HEK293 (cell line): ENCODE measurements around the gene AP1S1.

Experiments used
- GLI4 ChIP-seq: fragments of 450-650 bp; formaldehyde crosslinking; IDR thresholded peaks from 2 replicates; pipeline ENCODE4 v1.5.1; 2016; ENCODE audit warnings: missing biosample characterization, missing genetic modification characterization
- KLF7 ChIP-seq: fragments of 450-650 bp; formaldehyde crosslinking; IDR thresholded peaks from 2 replicates; pipeline ENCODE4 v1.5.1; 2016; ENCODE audit warnings: missing biosample characterization, missing genetic modification characterization, borderline replicate concordance
- OSR2 ChIP-seq: fragments of 450-650 bp; formaldehyde crosslinking; IDR thresholded peaks from 2 replicates; pipeline ENCODE4 v1.5.1; 2016; ENCODE audit warnings: missing biosample characterization, missing genetic modification characterization
- SP7 ChIP-seq: fragments of 450-650 bp; formaldehyde crosslinking; IDR thresholded peaks from 2 replicates; pipeline ENCODE4 v1.5.1; 2016; ENCODE audit warnings: missing biosample characterization, missing genetic modification characterization
- TSHZ1 ChIP-seq: fragments of 450-650 bp; formaldehyde crosslinking; IDR thresholded peaks from 2 replicates; pipeline ENCODE4 v1.5.1; 2016; ENCODE audit warnings: missing biosample characterization, missing genetic modification characterization, borderline replicate concordance
- ZBTB20 ChIP-seq: fragments of 450-650 bp; formaldehyde crosslinking; IDR thresholded peaks from 2 replicates; pipeline ENCODE4 v1.5.1; 2016; ENCODE audit warnings: missing biosample characterization, missing genetic modification characterization
- ZBTB21 ChIP-seq: fragments of 450-650 bp; formaldehyde crosslinking; IDR thresholded peaks from 2 replicates; pipeline ENCODE4 v1.5.1; 2017; ENCODE audit warnings: missing biosample characterization, missing genetic modification characterization
- ZBTB7A ChIP-seq: fragments of 450-650 bp; formaldehyde crosslinking; IDR thresholded peaks from 2 replicates; pipeline ENCODE4 v1.5.1; 2016; ENCODE audit warnings: low read depth, missing biosample characterization, missing genetic modification characterization
- ZFP37 ChIP-seq: fragments of 450-650 bp; formaldehyde crosslinking; IDR thresholded peaks from 2 replicates; pipeline ENCODE4 v1.5.1; 2016; ENCODE audit warnings: missing biosample characterization, missing genetic modification characterization
- ZFP41 ChIP-seq: fragments of 450-650 bp; formaldehyde crosslinking; IDR thresholded peaks from 2 replicates; pipeline ENCODE4 v1.5.1; 2016; ENCODE audit warnings: missing biosample characterization, missing genetic modification characterization, borderline replicate concordance
- ZNF148 ChIP-seq: fragments of 450-650 bp; formaldehyde crosslinking; IDR thresholded peaks from 2 replicates; pipeline ENCODE4 v1.5.0; 2017; ENCODE audit warnings: missing biosample characterization, missing genetic modification characterization, borderline replicate concordance
- ZNF16 ChIP-seq: fragments of 450-650 bp; formaldehyde crosslinking; IDR thresholded peaks from 2 replicates; pipeline ENCODE4 v1.5.1; 2016; ENCODE audit warnings: low read depth, missing biosample characterization, missing genetic modification characterization
- ZNF223 ChIP-seq: fragments of 450-650 bp; formaldehyde crosslinking; IDR thresholded peaks from 2 replicates; pipeline ENCODE4 v1.5.1; 2016; ENCODE audit warnings: missing biosample characterization, missing genetic modification characterization
- ZNF274 ChIP-seq, 2 experiments: fragments of 200-500 bp in 1 of 2; fragments of 450-650 bp in 1 of 2; sonication (Bioruptor generic) in 1 of 2; formaldehyde crosslinking in 1 of 2; IDR thresholded peaks; 2 replicates each; pipeline versions ENCODE4 v1.5.1 to v1.6.1; 2014 to 2016; ENCODE audit warnings: borderline replicate concordance in 1 of 2, inconsistent platforms in 1 of 2, low read length in 1 of 2, missing biosample characterization in 1 of 2, missing genetic modification characterization in 1 of 2
- ZNF324 ChIP-seq: fragments of 450-650 bp; formaldehyde crosslinking; IDR thresholded peaks from 2 replicates; pipeline ENCODE4 v1.5.1; 2016; ENCODE audit warnings: missing biosample characterization, missing genetic modification characterization
- ZNF362 ChIP-seq: fragments of 450-650 bp; formaldehyde crosslinking; IDR thresholded peaks from 2 replicates; pipeline ENCODE4 v1.5.1; 2016; ENCODE audit warnings: missing biosample characterization, missing genetic modification characterization
- ZNF366 ChIP-seq: fragments of 450-650 bp; formaldehyde crosslinking; conservative IDR thresholded peaks from 2 replicates; pipeline ENCODE4 v1.5.1; 2016; ENCODE audit warnings: missing biosample characterization, missing genetic modification characterization
- ZNF391 ChIP-seq: fragments of 450-650 bp; formaldehyde crosslinking; IDR thresholded peaks from 2 replicates; pipeline ENCODE4 v1.5.1; 2016; ENCODE audit warnings: low read depth, missing biosample characterization, missing genetic modification characterization, borderline replicate concordance
- ZNF398 ChIP-seq: fragments of 450-650 bp; formaldehyde crosslinking; IDR thresholded peaks from 2 replicates; pipeline ENCODE4 v1.5.1; 2017; ENCODE audit warnings: missing biosample characterization, missing genetic modification characterization
- ZNF513 ChIP-seq: fragments of 450-650 bp; IDR thresholded peaks from 2 replicates; pipeline ENCODE4 v1.5.1; 2018; ENCODE audit warnings: missing biosample characterization, missing genetic modification characterization
- ZNF623 ChIP-seq: fragments of 450-650 bp; formaldehyde crosslinking; IDR thresholded peaks from 2 replicates; pipeline ENCODE4 v1.5.1; 2016; ENCODE audit warnings: missing biosample characterization, missing genetic modification characterization
- ZNF639 ChIP-seq: fragments of 450-650 bp; formaldehyde crosslinking; IDR thresholded peaks from 2 replicates; pipeline ENCODE4 v1.5.1; 2016; ENCODE audit warnings: missing biosample characterization, missing genetic modification characterization
- ZNF692 ChIP-seq: fragments of 450-650 bp; formaldehyde crosslinking; IDR thresholded peaks from 2 replicates; pipeline ENCODE4 v1.5.1; 2016; ENCODE audit warnings: missing biosample characterization, missing genetic modification characterization
- ZNF707 ChIP-seq: fragments of 450-650 bp; formaldehyde crosslinking; IDR thresholded peaks from 2 replicates; pipeline ENCODE4 v1.5.1; 2016; ENCODE audit warnings: missing biosample characterization, missing genetic modification characterization

AP1S1 gene

GRCh38 chr7:101169110-101169837 lies 15.0 kb downstream of the AP1S1 start (continued):
- no peak for TF ChIP-seq ZNF223 (tag by site-specific recombination)
- TF ChIP-seq ZNF707 (tag by site-specific recombination) = no peak
- TF ChIP-seq ZBTB21 (tag by site-specific recombination) = 0 out of 2 replicates have a peak, but pooled peaks have one; percentile 9
- no peak for TF ChIP-seq ZNF513 (tag by site-specific recombination)
- TF ChIP-seq ZNF391 = peak; percentile 64; the same call in 1 of the 2 replicates
- TF ChIP-seq ZNF16 (tag by site-specific recombination) = no peak; the same call in 1 of the 2 replicates
- peak; percentile 53 for TF ChIP-seq ZFP37 (tag by site-specific recombination)
- TF ChIP-seq ZFP41 (tag by site-specific recombination) = no peak
- TF ChIP-seq ZBTB7A (tag by site-specific recombination) = peak; percentile 91
- TF ChIP-seq ZNF148 (tag by site-specific recombination) = peak; percentile 37
- 0 out of 2 replicates have a peak, but pooled peaks have one; percentile 9 for TF ChIP-seq ZNF623
- TF ChIP-seq ZNF692 (tag by site-specific recombination) = no peak
- TF ChIP-seq ZNF324 = peak; percentile 56
- peak; percentile 89 for TF ChIP-seq ZNF639 (tag by site-specific recombination)
- TF ChIP-seq TSHZ1 (tag by site-specific recombination) = peak; percentile 27; the same call in 1 of the 2 replicates
- TF ChIP-seq ZNF274 (IDR thresholded peaks at IDR 0.05; ENCODE audit: low read length) = no peak
- no peak for TF ChIP-seq ZNF274 (tag by site-specific recombination; IDR thresholded peaks at IDR 0.05; ENCODE audit: borderline replicate concordance)
- no peak for TF ChIP-seq KLF7 (tag by site-specific recombination)
- no peak for TF ChIP-seq OSR2 (tag by site-specific recombination)
- TF ChIP-seq ZBTB20 (tag by site-specific recombination) = no peak
- TF ChIP-seq ZNF398 (tag by site-specific recombination) = peak; percentile 84
- TF ChIP-seq SP7 (tag by site-specific recombination) = peak; percentile 74
- TF ChIP-seq GLI4 = peak; percentile 59; the same call in 1 of the 2 replicates
- peak; percentile 92 for TF ChIP-seq ZNF366 (tag by site-specific recombination)
- TF ChIP-seq ZNF362 = no peak
